Measurements from ENCODE around the gene CDK11B.
"Not testable (repeated sequence)": the region's sequence is repeated elsewhere in the genome, so short reads cannot be mapped to it uniquely, and the experiment has no call there.

Gene CDK11B

DNA sequence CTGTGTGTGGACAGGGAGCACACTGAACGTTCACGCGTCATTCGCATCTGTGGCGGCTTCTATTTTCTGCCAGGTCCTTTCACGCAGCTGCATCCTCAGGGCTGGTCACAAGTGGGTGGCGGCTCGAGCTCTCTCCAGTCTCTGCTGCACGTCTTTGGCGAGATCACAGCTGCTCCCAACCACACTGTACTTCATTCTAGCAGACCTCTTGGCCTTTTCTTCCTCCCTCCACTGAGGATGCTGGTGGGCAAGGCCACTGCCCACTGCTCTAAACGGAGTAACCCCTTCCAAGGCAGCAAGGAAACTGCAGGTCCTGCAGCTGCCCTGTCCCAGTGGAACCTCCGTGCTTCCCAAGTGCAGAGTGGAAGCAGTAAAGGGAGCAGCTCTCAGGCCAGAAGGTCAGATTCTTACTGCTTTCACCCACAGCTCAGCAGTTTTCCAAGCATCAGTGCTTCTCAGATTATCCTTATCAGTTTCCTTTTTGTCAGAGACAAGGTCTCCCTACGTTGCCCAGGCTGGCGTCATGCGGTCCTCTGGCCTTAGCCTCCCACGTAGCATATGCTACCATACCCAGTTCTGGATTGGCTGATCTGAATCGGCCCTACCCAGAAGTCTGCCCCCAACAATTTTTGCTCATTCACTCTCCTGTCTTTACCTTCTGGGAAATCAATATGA, 11.1 kb downstream of the CDK11B start:
- DNase-seq, result peak; percentile 54

DNA sequence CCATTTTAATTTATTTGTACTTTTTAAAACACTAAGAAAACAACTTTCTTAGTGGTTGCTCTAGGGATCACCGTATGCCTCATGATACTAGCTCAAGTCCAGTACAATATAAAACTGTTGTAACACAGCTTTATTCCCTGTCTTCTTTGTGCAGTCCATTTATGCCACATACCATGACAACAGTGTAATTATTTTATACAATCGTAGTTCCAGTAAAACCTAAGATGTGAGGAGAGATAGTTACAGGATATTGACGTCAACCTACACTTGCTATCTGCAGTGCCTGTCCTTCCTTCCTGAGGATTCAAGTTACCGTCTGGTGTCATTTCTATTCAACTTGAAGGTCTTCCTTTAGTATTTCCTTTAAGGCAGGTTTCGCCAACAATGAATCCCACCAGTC, 12.5 kb downstream of the CDK11B start:
- DNase-seq, result not testable (repeated sequence)

GRCh38 chr1:1640711-1641461, 17.9 kb downstream of the CDK11B start:
- not testable (repeated sequence) for DNase-seq

DNA sequence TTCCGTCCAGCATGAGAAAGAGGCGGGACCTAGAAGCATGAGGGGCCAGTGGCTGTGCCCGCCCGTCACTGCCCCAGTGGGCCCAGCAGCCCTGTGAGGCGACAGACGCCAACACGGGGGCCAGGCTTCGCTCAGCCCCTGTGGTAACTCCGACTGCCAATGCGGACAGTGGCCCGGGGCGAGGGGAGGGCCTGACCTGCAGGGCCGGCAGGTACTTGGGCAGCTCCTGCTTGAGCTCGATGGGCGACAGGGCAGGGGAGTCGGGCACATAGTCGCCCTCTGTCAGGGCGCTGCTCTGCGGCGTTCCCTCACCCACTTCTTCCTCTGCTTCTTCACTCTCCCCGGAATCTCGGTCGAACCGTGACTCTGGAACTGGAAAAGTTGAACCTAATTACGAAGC, 18.7 kb downstream of the CDK11B start:
- DNase-seq, result peak; percentile 38

GRCh38 chr1:1639368-1639767, 19.4 kb downstream of the CDK11B start:
- peak; percentile 55 for DNase-seq

DNA sequence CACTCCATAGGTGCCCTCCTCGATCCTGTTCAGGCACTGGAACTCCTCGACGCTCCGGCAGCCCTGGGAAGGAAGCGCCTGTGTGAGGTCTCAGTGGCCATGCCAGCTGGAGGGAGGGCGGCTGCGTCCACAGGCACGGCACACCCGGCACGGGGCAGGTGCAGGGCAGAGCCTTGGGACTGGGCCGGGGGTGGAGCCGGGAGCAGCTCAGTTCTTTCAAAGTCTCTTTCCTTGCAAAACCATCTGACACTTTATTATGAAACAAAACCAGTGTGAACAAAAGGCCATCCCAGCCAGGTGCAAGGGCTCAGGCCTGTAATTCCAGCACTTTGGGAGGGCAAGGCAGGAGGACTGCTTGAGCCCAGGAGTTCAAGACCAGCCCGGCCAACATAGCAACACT, 20.3 kb downstream of the CDK11B start:
- DNase-seq, result peak; percentile 51

GRCh38 chr1:1637479-1637875, 21.3 kb downstream of the CDK11B start:
- peak; percentile 33 for DNase-seq

DNA sequence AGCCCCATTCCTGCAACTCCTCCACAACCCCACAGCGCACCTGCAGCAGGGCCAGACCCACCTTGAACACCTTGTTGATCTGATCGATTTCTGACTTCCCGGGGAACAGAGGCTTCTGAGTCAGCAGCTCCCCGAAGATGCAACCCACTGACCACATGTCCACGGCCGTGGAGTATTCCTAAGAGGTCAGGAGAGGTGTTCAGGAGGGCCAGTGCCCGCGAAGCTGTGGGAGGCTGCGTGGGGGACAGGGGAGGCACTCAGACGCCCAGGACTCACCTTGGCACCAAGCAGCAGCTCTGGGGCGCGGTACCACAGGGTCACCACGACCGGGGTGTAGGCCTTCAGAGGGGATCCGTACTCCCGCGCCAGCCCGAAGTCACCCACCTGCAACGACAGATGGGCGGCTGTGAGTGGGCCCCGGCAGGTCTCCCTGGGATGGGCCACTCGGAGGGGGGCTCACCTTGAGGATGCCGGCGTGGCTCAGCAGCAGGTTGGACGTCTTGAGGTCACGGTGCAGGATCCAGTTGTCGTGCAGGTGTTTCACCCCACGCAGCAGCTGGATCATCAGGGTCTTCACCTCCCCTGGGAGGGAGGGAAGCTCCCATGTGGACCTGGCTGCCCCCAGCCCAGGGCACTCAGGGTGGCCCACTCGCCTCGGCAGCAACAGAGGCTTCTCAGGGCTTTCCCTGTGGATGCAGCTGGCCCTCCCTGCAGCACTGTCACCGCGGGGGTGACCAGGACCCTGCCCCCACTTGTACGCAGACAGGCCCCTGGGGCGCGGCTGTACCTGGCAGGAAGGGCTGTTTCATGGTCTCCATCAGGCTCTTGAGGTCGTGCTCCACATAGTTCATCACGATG, 22.0 kb downstream of the CDK11B start:
- DNase-seq, result peak; percentile 62

DNA sequence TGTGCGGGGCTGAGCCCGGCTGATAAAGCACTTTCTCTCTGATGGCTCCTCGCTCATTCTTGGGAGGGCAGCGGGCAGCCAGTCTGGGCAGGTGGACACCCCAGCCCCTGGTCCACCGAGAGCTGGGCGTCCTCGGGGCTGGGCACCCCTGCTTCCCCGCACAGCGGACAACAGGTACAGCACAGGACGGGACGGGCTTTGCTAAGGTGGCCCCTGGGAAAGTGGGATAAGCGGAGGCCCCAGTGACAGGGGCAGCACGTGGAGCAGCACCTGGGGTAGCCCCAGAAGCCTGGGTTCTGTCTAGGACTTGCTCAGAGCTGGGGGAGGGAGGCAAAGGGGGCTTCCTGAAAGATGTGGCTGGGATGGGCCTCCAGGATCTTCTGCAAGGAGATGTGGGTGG, 24.2 kb downstream of the CDK11B start:
- peak; percentile 63 for DNase-seq

DNA sequence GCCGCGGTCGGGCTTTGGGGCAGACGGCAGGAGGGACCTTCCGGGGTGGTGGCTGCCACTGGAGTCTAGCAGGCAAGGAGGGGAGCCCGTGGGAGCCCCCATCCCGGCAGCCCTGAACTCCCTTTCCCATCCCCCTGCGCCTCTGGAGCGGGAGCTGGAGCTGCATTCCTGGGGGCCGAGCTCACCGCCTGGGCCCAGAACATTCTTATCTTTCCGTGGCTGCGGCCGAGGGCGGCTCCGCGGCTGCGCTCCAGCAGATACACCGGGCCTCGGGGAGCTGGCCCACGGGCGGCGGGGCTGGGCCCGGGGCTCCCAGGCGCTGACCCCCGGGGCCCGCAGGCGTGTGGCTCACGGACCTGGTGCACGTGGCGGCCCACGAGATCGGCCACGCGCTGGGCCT, 25.4 kb downstream of the CDK11B start:
- not testable (repeated sequence) for DNase-seq

DNA sequence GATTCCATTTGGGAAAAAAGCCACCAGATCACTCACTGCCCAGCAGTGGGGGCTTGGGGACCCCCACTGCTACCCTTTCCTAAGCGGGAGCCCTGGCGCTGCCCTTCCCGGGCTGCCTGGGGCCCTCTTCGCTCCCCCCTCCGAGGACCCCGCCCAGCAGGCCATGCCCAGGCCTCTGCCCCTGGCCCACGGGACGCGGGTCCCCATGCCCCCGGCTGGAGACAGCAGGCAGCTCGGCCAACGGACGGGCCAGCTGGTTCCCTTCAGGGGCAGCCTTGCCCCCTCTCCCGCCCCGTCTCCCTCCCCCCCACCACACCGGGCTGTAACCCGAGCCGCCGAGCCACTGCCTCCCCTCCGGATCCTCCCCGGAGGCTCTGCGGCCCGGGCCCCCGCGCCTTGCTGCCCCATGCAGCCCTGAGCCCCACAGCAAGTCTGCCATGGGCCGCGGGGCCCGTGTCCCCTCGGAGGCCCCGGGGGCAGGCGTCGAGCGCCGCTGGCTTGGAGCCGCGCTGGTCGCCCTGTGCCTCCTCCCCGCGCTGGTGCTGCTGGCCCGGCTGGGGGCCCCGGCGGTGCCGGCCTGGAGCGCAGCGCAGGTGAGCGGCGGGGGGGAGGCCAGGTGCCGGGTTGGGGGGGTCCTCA, 26.9 kb downstream of the CDK11B start, which contains the start of gene MMP23B:
Gene MMP23B, plus strand, starts transcription at position 392 of the 639 bp plus-strand sequence. Its CDS starts 46 bp downstream, at position 438.
- no peak for DNase-seq

DNA sequence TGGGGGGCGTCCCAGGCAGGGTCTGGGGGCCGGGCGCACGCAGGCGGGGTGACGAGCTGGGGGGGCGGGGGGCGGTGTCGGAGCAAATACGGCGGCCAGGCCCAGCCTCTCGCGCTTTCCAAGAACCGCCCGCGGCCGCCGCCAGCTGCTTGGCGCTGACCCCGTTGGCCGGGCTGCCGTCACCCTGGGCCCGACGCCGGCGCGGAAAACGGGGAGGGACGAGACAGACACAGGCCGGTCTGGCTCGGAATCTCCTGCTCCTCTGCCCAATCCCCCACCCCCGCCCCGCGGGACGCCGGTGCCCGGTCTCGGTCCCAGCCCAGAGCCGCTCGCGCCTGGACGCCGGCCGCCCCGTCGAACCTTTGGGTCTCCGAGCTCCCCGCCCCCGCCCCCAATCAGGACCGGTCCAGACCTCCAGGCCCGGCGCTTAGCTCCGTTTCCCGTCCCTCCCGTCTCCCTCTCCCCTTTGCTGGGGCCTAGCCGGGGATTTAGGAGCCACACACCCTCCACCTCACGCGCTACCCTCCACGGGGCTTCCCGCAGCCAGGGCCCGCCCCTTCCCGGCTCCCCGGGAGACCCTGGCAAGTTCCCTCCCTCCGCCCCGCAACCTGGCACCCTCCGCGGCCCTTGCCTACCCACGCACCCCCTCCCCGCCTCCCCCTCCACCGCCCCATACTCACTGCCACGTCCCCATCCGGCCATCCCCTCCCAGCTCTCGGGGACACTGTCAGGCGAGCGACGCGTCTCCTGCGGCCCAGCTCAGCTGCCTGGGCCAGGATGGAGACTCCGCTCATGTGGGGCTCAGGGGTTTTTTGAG, 27.6 kb downstream of the CDK11B start:
- DNase-seq, result peak; percentile 72

DNA sequence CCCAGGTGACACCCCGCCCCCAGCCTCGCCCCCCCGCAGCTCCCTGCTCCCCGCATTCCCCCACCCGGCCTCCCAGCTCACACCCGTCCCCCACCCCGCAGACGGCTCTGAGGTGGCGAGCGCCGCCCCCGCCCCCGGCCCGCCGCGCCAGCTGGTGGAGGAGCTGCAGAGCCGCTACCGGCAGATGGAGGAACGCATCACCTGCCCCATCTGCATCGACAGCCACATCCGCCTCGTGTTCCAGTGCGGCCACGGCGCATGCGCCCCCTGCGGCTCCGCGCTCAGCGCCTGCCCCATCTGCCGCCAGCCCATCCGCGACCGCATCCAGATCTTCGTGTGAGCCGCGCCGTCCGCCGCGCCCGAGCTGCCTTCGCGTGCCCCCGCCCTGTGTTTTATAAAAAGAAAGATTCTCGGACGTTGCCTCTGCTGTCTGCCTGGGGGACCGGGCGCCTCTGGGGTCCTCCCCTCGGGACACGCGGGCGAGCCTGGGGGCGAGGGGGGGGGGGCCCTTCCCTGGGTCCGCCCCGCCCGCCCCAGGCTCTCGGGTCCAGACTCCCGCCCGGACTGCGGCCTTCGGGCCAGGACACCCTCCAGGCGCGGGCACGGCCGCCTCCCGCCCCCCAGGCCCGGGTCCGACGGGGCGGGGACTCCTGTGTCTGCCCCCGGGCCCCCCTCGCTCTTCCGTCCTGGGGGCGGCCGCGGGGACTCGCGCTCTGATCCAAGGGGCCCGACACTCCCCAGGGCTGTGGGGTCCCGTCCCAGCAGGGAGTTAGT, 28.4 kb downstream of the CDK11B start:
- peak; percentile 97 for DNase-seq

- peak; percentile 87 for DNase-seq
Measured at GRCh38 chr1:1629430-1630190, 29.2 kb downstream of the CDK11B start.

GRCh38 chr1:1628754-1629429, 29.9 kb downstream of the CDK11B start:
- peak; percentile 77 for DNase-seq

DNA sequence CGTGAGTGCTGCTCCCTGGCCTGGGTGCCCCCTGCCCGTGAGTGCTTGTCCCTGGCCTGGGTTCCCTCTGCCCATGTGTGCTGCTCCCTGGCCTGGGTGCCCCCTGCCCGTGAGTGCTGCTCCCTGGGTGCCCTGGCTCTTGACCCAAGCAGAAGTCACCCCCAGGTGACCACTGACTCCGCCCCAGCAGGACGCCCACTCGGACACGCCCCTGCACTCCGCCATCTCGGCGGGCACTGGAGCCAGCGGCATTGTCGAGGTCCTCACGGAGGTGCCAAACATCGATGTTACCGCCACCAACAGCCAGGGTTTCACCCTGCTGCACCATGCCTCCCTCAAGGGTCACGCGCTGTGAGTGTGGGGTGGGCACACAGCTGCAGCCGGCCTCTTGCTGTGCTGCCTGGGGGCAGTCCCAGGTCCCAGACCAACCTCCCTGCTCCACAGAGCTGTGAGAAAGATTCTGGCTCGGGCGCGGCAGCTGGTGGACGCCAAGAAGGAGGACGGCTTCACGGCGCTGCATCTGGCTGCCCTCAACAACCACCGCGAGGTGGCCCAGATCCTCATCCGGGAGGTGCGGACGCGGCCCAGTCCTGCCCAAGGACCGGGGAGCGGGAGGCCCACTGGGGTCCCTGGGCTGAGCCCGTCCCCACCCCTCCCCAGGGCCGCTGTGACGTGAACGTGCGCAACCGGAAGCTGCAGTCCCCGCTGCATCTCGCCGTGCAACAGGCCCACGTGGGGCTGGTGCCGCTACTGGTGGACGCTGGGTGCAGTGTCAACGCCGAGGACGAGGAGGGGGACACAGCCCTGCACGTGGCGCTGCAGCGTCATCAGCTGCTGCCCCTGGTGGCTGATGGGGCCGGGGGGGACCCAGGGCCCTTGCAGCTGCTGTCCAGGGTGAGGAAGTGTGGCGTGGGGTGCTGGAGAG, 30.7 kb downstream of the CDK11B start:
- peak; percentile 65 for DNase-seq

GRCh38 chr1:1627261-1627828, 31.5 kb downstream of the CDK11B start:
- DNase-seq, result peak; percentile 64
